Mesenchymal stem cell (in vitro differentiated cells and primary cell): ENCODE results near the gene KRTAP29-1.

Source experiments
- DNase-seq: peaks from one replicate; pipeline ENCODE4 v3.0.0-alpha.2; 2013
- H2AFZ ChIP-seq: one replicate; pipeline ENCODE4 v1.6.1; 2013; ENCODE audit warnings: low read depth, mild to moderate bottlenecking, control low read depth, inconsistent platforms, low read length, moderate library complexity
- H2AK5ac ChIP-seq: 2 replicates; pipeline ENCODE4 v1.6.1; 2013; ENCODE audit warnings: low read length, moderate library complexity, mild to moderate bottlenecking, inconsistent platforms; ENCODE audit not compliant: severe bottlenecking
- H2BK120ac ChIP-seq: one replicate; pipeline ENCODE4 v1.6.1; 2013; ENCODE audit warnings: low read depth, mild to moderate bottlenecking, inconsistent platforms, low read length, moderate library complexity
- H2BK12ac ChIP-seq, 2 experiments: one replicate each; pipeline ENCODE4 v1.6.1; 2013; ENCODE audit warnings: inconsistent platforms in 2 of 2, low read length in 2 of 2, mild to moderate bottlenecking in 2 of 2, moderate library complexity in 2 of 2, control low read depth in 1 of 2
- H2BK15ac ChIP-seq: one replicate; pipeline ENCODE4 v1.6.1; 2013; ENCODE audit warnings: mild to moderate bottlenecking, low read depth, inconsistent platforms; ENCODE audit not compliant: poor library complexity, severe bottlenecking
- H2BK5ac ChIP-seq: 2 replicates; pipeline ENCODE4 v1.6.1; 2013; ENCODE audit warnings: low read depth, mild to moderate bottlenecking, low read length, control low read depth, inconsistent platforms; ENCODE audit not compliant: poor library complexity, severe bottlenecking
- H3K14ac ChIP-seq, 2 experiments: one replicate each; pipeline ENCODE4 v1.6.1; 2013; ENCODE audit warnings: inconsistent platforms in 2 of 2, low read length in 2 of 2, control low read depth in 1 of 2, mild to moderate bottlenecking in 1 of 2, moderate library complexity in 1 of 2
- H3K18ac ChIP-seq, 2 experiments: one replicate each; pipeline ENCODE4 v1.6.1; 2013; ENCODE audit warnings: inconsistent platforms in 2 of 2, low read length in 2 of 2, control low read depth in 1 of 2, low read depth in 1 of 2, mild to moderate bottlenecking in 1 of 2
- H3K23ac ChIP-seq, 2 experiments: one replicate each; pipeline ENCODE4 v1.6.1; 2013; ENCODE audit warnings: inconsistent platforms in 2 of 2, low read length in 2 of 2, mild to moderate bottlenecking in 2 of 2, moderate library complexity in 2 of 2, control low read depth in 1 of 2
- H3K27ac ChIP-seq: 2 replicates; pipeline ENCODE4 v1.5.1; 2013; ENCODE audit warnings: mild to moderate bottlenecking, moderate library complexity, low read length, control low read depth, inconsistent platforms; ENCODE audit not compliant: poor library complexity, severe bottlenecking
- H3K27me3 ChIP-seq, 2 experiments: 2 replicates each; pipeline versions ENCODE4 v1.6.1 to v1.7.0; 2013; ENCODE audit warnings: low read length in 2 of 2, mild to moderate bottlenecking in 2 of 2, moderate library complexity in 2 of 2, control low read depth in 1 of 2, inconsistent platforms in 1 of 2; ENCODE audit not compliant: control insufficient read depth in 1 of 2, insufficient read depth in 1 of 2
- H3K36me3 ChIP-seq, 2 experiments: 2 replicates each; pipeline versions ENCODE4 v1.6.1 to v1.7.0; 2013; ENCODE audit warnings: low read length in 2 of 2, control low read depth in 1 of 2, inconsistent platforms in 1 of 2, low read depth in 1 of 2, mild to moderate bottlenecking in 1 of 2; ENCODE audit not compliant: insufficient read depth in 2 of 2, control insufficient read depth in 1 of 2
- H3K4ac ChIP-seq, 2 experiments: one replicate each; pipeline ENCODE4 v1.6.1; 2013; ENCODE audit warnings: inconsistent platforms in 2 of 2, low read length in 2 of 2, mild to moderate bottlenecking in 2 of 2, moderate library complexity in 2 of 2, control low read depth in 1 of 2, low read depth in 1 of 2
- H3K4me1 ChIP-seq: 2 replicates; pipeline ENCODE4 v1.6.1; 2013; ENCODE audit warnings: low read depth, low read length, control low read depth; ENCODE audit not compliant: control insufficient read depth, insufficient read depth
- H3K4me2 ChIP-seq: 2 replicates; pipeline ENCODE4 v1.6.1; 2013; ENCODE audit warnings: low read length, mild to moderate bottlenecking, inconsistent platforms; ENCODE audit not compliant: poor library complexity, severe bottlenecking
- H3K4me3 ChIP-seq, 2 experiments: 2 replicates each; pipeline versions ENCODE4 v1.5.1 to v1.7.0; 2013; ENCODE audit warnings: low read length in 2 of 2, mild to moderate bottlenecking in 2 of 2, control low read depth in 1 of 2, low read depth in 1 of 2; ENCODE audit not compliant: insufficient read depth in 1 of 2
- H3K79me1 ChIP-seq: replicated peaks from 2 replicates; pipeline ENCODE4 v1.6.1; 2013; ENCODE audit warnings: mild to moderate bottlenecking, control low read depth, low read length, inconsistent platforms; ENCODE audit not compliant: poor library complexity, severe bottlenecking
- H3K9ac ChIP-seq: 2 replicates; pipeline ENCODE4 v1.7.0; 2013; ENCODE audit warnings: mild to moderate bottlenecking, low read length, moderate library complexity
- H3K9me3 ChIP-seq: 2 replicates; pipeline ENCODE4 v1.7.0; 2013; ENCODE audit warnings: mild to moderate bottlenecking, low read length; ENCODE audit not compliant: control insufficient read depth
- H4K8ac ChIP-seq: one replicate; pipeline ENCODE4 v1.6.1; 2013; ENCODE audit warnings: inconsistent platforms, mild to moderate bottlenecking, low read length, moderate library complexity
- H4K91ac ChIP-seq: one replicate; pipeline ENCODE4 v1.6.1; 2013; ENCODE audit warnings: mild to moderate bottlenecking, low read length, inconsistent platforms
- WGBS: methylation state at CpG from one replicate; pipeline ENCODE4 v1.1.7; 2013; ENCODE audit warnings: mixed read lengths; 5-methylcytosine and 5-hydroxymethylcytosine counted together

The KRTAP29-1 gene

GRCh38 chr17:41308918-41309359 is 6.3 kb upstream of the KRTAP29-1 start, which contains the start of gene KRTAP16-1:
Gene KRTAP16-1 (minus strand): TSS chr17:41309309. CDS start chr17:41309253, 56 bp downstream.
- WGBS, result 83% methylated on average over 6 of the region's 7 CpGs
- H3K4me2 ChIP-seq, result no peak within 1 kb of the TSS

GRCh38 chr17:41308251-41308917 is 5.7 kb upstream of the KRTAP29-1 start:
- no peak overlapping the region for H2AFZ ChIP-seq
- 87% methylated on average over 10 of the region's 10 CpGs for WGBS
- peak overlapping the region; percentile 21 for H2AK5ac ChIP-seq

More at GRCh38 chr17:41308918-41309359, 6.3 kb upstream of the KRTAP29-1 start, which contains the start of gene KRTAP16-1:
- H2BK12ac ChIP-seq, result no peak within 1 kb of the TSS
- no peak within 1 kb of the TSS for H2BK5ac ChIP-seq
- no peak within 1 kb of the TSS for H4K8ac ChIP-seq
- no peak within 1 kb of the TSS for H3K27ac ChIP-seq
- peaks cover 13% of the 10 kb centered on the region for H3K4me1 ChIP-seq
- DNase-seq, result no peak
- no peak within 1 kb of the TSS for H3K18ac ChIP-seq
- no peak within 1 kb of the TSS for H2BK15ac ChIP-seq
- no peak within 1 kb of the TSS for H3K4me3 ChIP-seq
- no peak within 1 kb of the TSS for H2AFZ ChIP-seq
- no peak within 1 kb of the TSS for H4K91ac ChIP-seq
- no peak within 1 kb of the TSS for H3K23ac ChIP-seq
- no peak within 1 kb of the TSS for H3K4ac ChIP-seq
- no peaks in the 10 kb centered on the region for H3K36me3 ChIP-seq
- H3K27me3 ChIP-seq, result peaks cover 0 to 31% of the 10 kb centered on the region in 2 experiments
- no peaks in the 10 kb centered on the region for H3K79me1 ChIP-seq
- H2AK5ac ChIP-seq, result peak within 1 kb of the TSS; percentile 53
- H2BK120ac ChIP-seq, result no peak within 1 kb of the TSS
- H3K9ac ChIP-seq, result no peak within 1 kb of the TSS
- H3K9me3 ChIP-seq, result no peaks in the 10 kb centered on the region
- H3K14ac ChIP-seq, result peak within 1 kb of the TSS in 1 of 2 experiments; percentile 13

DNA sequence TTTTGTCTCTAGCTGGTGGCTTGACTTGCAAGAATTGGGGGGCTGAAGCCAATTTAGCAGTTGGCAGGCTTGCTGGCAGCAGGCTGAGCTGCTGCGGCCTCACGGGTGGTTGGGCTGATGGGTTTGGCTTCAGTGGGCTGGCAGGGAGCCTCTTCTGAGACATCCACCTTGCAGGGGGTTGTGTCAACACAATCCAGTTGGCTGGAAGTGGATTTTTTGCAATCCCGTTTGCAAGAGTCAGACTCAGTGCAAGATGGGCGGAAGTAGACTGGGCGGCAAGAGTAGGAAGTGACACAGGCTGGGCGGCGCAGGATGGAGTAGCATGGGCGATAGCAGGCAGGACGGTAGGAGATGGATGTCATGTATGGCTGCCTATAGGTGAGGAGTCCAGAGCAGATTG is 5.0 kb upstream of the KRTAP29-1 start:
- no peak overlapping the region for H2BK12ac ChIP-seq
- H2BK15ac ChIP-seq, result no peak overlapping the region
- H3K4ac ChIP-seq, result no peak overlapping the region
- H3K4me3 ChIP-seq, result no peak overlapping the region
- no peaks in the 10 kb centered on the region for H3K79me1 ChIP-seq
- no peak overlapping the region for H4K91ac ChIP-seq
- DNase-seq, result no peak
- no peak overlapping the region for H3K18ac ChIP-seq
- no peak overlapping the region for H2BK5ac ChIP-seq
- peaks cover 13% of the 10 kb centered on the region for H3K4me1 ChIP-seq
- no peak overlapping the region for H3K23ac ChIP-seq
- H3K14ac ChIP-seq, result no peak overlapping the region
- H3K9me3 ChIP-seq, result no peaks in the 10 kb centered on the region
- 94% methylated on average over 9 of the region's 9 CpGs for WGBS
- peak overlapping the region; percentile 21 for H3K27ac ChIP-seq
- H2AK5ac ChIP-seq, result no peak overlapping the region
- no peak overlapping the region for H2BK120ac ChIP-seq
- peaks cover 0 to 30% of the 10 kb centered on the region in 2 experiments for H3K27me3 ChIP-seq
- no peak overlapping the region for H4K8ac ChIP-seq
- H3K36me3 ChIP-seq, result no peaks in the 10 kb centered on the region
- H2AFZ ChIP-seq, result no peak overlapping the region
- no peak overlapping the region for H3K4me2 ChIP-seq
- no peak overlapping the region for H3K9ac ChIP-seq

More at GRCh38 chr17:41308251-41308917, 5.7 kb upstream of the KRTAP29-1 start:
- no peak overlapping the region for H4K91ac ChIP-seq
- peaks cover 13% of the 10 kb centered on the region for H3K4me1 ChIP-seq
- no peak overlapping the region for H3K9ac ChIP-seq
- no peak overlapping the region for H2BK120ac ChIP-seq
- peak overlapping the region in 1 of 2 experiments; percentile 6 for H3K14ac ChIP-seq
- H2BK12ac ChIP-seq, result no peak overlapping the region
- no peak overlapping the region for H2BK5ac ChIP-seq
- no peak overlapping the region for H4K8ac ChIP-seq
- no peak overlapping the region for H3K18ac ChIP-seq
- no peak overlapping the region for H3K23ac ChIP-seq
- H3K4me3 ChIP-seq, result no peak overlapping the region
- H3K4me2 ChIP-seq, result no peak overlapping the region
- H3K27me3 ChIP-seq, result peaks cover 0 to 30% of the 10 kb centered on the region in 2 experiments
- DNase-seq, result no peak
- H3K9me3 ChIP-seq, result no peaks in the 10 kb centered on the region
- no peaks in the 10 kb centered on the region for H3K79me1 ChIP-seq
- H3K4ac ChIP-seq, result no peak overlapping the region
- no peak overlapping the region for H2BK15ac ChIP-seq
- H3K36me3 ChIP-seq, result no peaks in the 10 kb centered on the region
- no peak overlapping the region for H3K27ac ChIP-seq

- H3K4me1 ChIP-seq, result peaks cover 13% of the 10 kb centered on the region
- no peak overlapping the region for H3K4me3 ChIP-seq
- no peak overlapping the region for H3K14ac ChIP-seq
- H3K18ac ChIP-seq, result no peak overlapping the region
- H3K36me3 ChIP-seq, result no peaks in the 10 kb centered on the region
- no peak overlapping the region for H3K9ac ChIP-seq
- H3K4ac ChIP-seq, result no peak overlapping the region
- H4K91ac ChIP-seq, result no peak overlapping the region
- no peak overlapping the region for H3K27ac ChIP-seq
- no peak overlapping the region for H2BK120ac ChIP-seq
- no peak overlapping the region for H2BK12ac ChIP-seq
- H3K23ac ChIP-seq, result no peak overlapping the region
- H3K9me3 ChIP-seq, result no peaks in the 10 kb centered on the region
- no peaks in the 10 kb centered on the region for H3K79me1 ChIP-seq
- H3K27me3 ChIP-seq, result peaks cover 0 to 19% of the 10 kb centered on the region in 2 experiments
- WGBS, result 80% methylated on average over 9 of the region's 12 CpGs
- H2BK5ac ChIP-seq, result no peak overlapping the region
- H2AK5ac ChIP-seq, result no peak overlapping the region
- H3K4me2 ChIP-seq, result no peak overlapping the region
- H4K8ac ChIP-seq, result no peak overlapping the region
- no peak for DNase-seq
- no peak overlapping the region for H2AFZ ChIP-seq
- H2BK15ac ChIP-seq, result no peak overlapping the region
Observed at GRCh38 chr17:41304091-41304490, 1.4 kb upstream of the KRTAP29-1 start.
